ENCODE results near the gene DNAJB6.

DNA sequence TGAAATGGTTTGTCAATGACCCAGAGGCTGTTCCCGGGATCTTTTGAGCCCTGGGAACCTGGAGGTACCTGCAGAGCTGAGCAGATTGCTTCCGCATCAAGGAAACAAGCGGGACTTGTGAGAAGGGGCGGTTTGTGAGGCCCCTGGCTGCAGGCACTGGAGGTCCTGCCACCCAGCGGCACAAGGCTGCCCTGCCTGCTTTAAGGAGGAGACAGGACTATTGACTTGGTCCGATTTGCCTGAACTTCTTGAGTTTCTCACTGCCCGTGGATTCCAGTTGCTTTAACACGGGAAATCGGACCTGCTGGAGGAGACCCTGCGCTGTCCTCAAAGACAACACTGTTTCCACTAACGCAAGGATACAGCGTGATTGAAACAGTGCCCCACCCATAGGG, 130.1 kb downstream of the DNAJB6 start:
- TF ChIP-seq, protein P1, sequence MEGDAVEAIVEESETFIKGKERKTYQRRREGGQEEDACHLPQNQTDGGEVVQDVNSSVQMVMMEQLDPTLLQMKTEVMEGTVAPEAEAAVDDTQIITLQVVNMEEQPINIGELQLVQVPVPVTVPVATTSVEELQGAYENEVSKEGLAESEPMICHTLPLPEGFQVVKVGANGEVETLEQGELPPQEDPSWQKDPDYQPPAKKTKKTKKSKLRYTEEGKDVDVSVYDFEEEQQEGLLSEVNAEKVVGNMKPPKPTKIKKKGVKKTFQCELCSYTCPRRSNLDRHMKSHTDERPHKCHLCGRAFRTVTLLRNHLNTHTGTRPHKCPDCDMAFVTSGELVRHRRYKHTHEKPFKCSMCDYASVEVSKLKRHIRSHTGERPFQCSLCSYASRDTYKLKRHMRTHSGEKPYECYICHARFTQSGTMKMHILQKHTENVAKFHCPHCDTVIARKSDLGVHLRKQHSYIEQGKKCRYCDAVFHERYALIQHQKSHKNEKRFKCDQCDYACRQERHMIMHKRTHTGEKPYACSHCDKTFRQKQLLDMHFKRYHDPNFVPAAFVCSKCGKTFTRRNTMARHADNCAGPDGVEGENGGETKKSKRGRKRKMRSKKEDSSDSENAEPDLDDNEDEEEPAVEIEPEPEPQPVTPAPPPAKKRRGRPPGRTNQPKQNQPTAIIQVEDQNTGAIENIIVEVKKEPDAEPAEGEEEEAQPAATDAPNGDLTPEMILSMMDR (IDR thresholded peaks at IDR 0.05), result no peak
- no peak for TF ChIP-seq POLR2A (IDR thresholded peaks at IDR 0.05)
- no peak for TF ChIP-seq POLR2AphosphoS5 (IDR thresholded peaks at IDR 0.05)
